HG03575 (cell line): ENCODE measurements around the gene SRCAP.

Source experiments
- ATAC-seq: cut with Tn5 transposase; IDR thresholded peaks from one replicate; pipeline ENCODE4 v1.9.1; 2021; ENCODE audit not compliant: unreplicated experiment, insufficient number of reproducible peaks, low FRiP score; ENCODE audit errors: extremely low read depth

Gene SRCAP

GRCh38 chr16:30662449-30662848 lies 36.5 kb upstream of the SRCAP start:
- no peak for ATAC-seq

- ATAC-seq = no peak
These were observed 35.9 kb upstream of the SRCAP start for GRCh38 chr16:30663038-30663437.

- no peak for ATAC-seq
These were observed 35.2 kb upstream of the SRCAP start for GRCh38 chr16:30663820-30664219.

- no peak for ATAC-seq
These were observed 34.3 kb upstream of the SRCAP start for GRCh38 chr16:30664616-30665109.

- no peak for ATAC-seq
These were observed 33.7 kb upstream of the SRCAP start for GRCh38 chr16:30665155-30665829.

- no peak for ATAC-seq
These were observed 33.2 kb upstream of the SRCAP start for GRCh38 chr16:30665830-30666190.

GRCh38 chr16:30666681-30667080 lies 32.3 kb upstream of the SRCAP start:
- no peak for ATAC-seq

GRCh38 chr16:30667361-30667905 lies 31.5 kb upstream of the SRCAP start:
- no peak for ATAC-seq

GRCh38 chr16:30668393-30668792 lies 30.6 kb upstream of the SRCAP start:
- no peak for ATAC-seq

GRCh38 chr16:30669026-30669902 lies 29.7 kb upstream of the SRCAP start:
- ATAC-seq = no peak

- ATAC-seq = no peak
These were observed 28.8 kb upstream of the SRCAP start for GRCh38 chr16:30669903-30670824.

GRCh38 chr16:30675143-30675542 lies 23.8 kb upstream of the SRCAP start:
- no peak for ATAC-seq

GRCh38 chr16:30677931-30678585 lies 20.9 kb upstream of the SRCAP start:
- no peak for ATAC-seq

- no peak for ATAC-seq
These were observed 20.4 kb upstream of the SRCAP start for GRCh38 chr16:30678586-30678970.

- ATAC-seq = no peak
These were observed 18.6 kb upstream of the SRCAP start for GRCh38 chr16:30680326-30680725.

GRCh38 chr16:30688701-30689100 lies 10.3 kb upstream of the SRCAP start:
- ATAC-seq = no peak

GRCh38 chr16:30691907-30692306 lies 7.1 kb upstream of the SRCAP start:
- no peak for ATAC-seq

- no peak for ATAC-seq
These were observed 6.4 kb upstream of the SRCAP start for GRCh38 chr16:30692396-30693064.
